RCC 7860 (cell line): Measurements from ENCODE around the gene EGR4.

Source experiments
- DNase-seq: peaks from one replicate; pipeline ENCODE4 v3.0.0-alpha.2; 2015; ENCODE audit warnings: low spot score
- FAIRE-seq: peaks from 2 replicates; lab custom pipeline; 2012; peaks lifted over from hg19 to GRCh38; lab: Jason Lieb, UNC

Gene EGR4

GRCh38 chr2:73250872-73251846 lies 42.2 kb downstream of the EGR4 start:
- FAIRE-seq: no peak
- DNase-seq: no peak

DNA sequence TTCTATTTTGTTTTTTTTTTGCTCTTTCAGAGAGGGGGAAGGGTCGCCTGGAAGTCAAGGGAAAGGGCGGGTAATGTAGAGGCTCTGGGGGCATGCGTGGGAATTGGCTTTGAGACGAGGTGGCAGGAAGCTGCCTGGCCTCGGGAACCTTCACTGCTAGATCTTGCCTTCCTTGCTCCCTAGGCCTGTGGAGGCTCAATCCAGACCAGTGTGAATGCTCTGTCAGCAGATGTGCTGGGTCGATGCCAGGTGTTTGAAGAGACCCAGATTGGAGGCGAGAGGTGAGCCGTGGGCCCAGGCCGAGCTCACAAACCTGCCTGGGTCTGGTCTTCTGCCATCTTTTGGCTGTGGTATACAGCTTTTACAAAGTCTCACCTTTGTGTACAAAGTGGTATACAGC lies 43.7 kb downstream of the EGR4 start:
- FAIRE-seq (no peak), DNase-seq (no peak)

- FAIRE-seq (no peak), DNase-seq (no peak)
Measured at GRCh38 chr2:73246850-73247249, 46.5 kb downstream of the EGR4 start.

DNA sequence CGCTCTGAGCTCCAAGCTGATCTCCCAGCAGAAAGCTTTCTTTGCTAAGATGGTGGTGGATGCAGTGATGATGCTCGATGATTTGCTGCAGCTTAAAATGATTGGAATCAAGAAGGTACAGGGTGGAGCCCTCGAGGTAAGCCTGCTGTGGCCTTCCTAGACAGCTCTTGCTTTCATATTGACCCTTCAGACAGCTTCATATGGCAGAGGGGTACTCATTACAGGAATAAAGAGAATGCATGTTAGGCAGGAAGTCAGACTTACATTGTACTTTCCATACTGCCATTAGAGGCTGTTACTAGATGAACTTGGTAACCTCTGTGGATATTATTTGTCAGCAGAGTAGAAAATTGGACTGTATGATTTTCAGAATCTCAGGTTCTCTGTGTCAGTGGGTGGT lies 48.8 kb downstream of the EGR4 start:
- FAIRE-seq (no peak), DNase-seq (no peak)

DNA sequence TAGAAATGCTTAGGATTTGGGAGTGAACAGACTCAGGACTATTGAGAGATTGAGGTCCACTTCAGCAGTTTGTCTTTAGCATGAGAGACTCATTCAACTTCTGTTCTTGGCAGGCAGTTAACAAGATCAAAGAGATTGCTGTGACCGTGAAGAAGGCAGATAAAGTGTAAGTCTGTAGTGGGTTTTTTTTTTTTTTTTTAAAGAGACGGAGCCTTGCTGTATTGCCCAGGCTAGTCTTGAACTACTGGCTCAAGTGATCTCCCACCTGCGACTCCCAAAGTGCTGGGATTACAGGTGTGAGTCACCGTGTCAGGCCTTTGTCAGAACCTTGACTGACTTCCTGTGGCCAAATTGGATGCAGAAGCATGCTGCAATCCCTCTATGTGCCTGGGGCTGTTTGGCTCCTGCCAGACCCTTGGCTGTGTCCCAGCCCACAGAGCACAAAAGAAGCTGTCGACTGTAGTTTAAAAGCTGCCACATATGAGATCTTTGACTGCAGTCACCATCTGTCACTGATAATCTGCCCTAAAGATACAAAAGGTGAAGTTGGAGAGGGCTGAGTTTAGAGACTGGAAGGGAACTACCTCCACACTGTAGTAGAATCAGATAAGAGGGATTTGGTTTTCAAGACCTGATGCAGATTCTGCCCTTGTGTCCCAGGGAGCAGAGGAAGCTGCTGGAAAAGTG lies 49.3 kb downstream of the EGR4 start:
- FAIRE-seq: no peak
- DNase-seq: no peak
